Activated CD4-positive, CD25-positive, alpha-beta regulatory T cell treated with anti-CD3 and anti-CD28 coated beads, Interleukin-2, amount 50 U/mL, for 24 hours (primary cell): Measurements from ENCODE around the gene LRRC75B.
A peak's percentile ranks its signal among the peaks of the same experiment; 100 is the strongest.

Experiments
- ATAC-seq, 2 donors: fragments of 150-1000 bp; cut with Tn5 transposase; one replicate each; pipeline ENCODE4 v1.10.0; 2021; ENCODE audit warnings: mild to moderate bottlenecking in 1 of 2, moderate library complexity in 1 of 2

The LRRC75B gene

DNA sequence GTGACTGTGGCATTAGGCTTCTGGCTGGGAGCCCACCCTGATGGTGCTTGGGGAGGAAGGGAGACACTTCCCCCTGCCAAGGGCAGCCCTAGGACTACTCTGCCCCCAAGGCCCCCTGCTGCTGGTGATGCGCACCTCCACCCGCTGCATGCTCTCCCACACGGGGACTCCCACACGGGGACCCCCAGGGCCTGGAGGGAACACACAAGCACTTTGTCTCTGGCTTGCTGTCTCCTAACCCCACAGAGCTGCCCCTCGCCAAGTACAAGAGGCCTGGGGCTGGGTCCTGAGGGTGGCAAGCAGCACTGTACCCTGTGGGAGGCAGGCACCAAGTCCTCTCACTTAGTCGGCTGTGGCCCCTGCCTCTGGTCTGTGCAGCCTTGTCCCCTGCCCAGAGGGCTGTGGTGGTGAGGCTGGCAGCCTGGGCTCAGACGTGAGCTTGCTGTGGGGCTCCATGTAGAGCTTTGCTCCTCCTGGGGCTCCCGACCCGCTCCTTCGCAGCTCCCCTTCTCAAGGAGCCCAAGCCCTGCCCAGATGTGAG is 7.9 kb downstream of the LRRC75B start:
- ATAC-seq: no peak

DNA sequence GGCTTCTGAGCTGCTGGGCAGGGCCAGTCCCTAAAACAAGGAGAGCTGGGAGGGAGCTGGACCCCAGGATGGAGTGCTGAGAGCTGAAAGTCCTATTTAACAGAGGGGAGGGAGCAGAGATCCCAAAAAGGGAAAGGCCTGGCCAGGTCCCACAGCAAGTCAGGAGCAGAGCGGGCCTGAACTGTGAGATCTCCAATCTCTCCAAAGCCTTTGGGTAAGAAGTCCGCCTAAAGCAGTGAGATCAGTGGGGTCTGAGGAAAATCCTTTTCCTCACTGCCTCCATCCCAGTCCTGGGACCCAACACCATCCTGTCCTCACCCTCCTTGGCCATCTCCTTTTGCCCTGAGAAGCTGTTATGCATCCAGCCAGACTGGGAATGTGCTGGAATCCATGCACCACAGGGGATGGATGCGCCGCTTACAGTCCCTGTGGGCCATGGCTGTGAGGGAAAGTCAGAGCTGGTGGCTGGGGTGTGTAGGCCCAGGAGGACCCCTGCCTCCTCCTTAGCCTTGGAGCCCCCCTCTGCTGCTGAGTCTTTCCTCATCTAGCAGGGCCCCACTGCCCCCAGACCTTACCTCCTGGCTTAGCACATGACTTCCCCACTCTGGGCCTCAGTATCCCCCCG is 8.6 kb downstream of the LRRC75B start:
- no peak for ATAC-seq

GRCh38 chr22:24583221-24584165 is 9.4 kb downstream of the LRRC75B start:
- no peak for ATAC-seq

DNA sequence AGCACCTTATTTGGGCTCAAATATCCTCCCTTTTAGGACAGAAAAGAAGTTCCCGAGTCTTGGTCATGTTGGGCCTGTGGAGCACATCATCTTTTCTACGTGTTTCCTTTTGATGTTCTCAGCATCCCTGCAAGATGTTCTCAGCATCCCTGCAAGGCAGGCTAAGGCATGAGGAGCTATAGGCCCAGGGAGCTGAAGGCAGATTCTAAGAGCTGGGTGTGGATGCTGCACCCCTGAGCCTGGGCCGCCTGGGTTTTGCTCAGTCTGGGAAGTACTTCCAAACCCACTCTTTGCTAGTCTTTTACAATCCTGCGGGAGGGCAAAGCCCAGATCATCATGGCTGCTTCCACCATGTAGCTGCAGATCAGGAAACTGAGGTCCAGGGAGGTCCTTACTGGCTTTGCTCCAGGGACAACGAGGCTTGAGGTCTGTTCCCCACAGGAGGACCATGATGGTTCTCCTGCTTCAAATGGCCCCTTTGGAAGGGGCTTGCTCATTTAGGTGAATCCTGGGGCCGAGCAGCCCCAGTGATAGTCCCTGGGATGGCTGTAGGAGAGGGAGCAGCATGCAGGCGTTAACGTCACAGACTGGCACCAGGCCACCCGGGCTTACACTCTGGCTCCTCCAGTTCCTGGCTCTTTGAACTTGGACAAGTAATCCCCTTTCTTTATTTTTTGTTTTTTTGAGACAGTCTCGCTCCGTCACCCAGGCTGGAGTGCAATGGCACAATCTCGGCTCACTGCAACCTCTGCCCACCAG is 10.6 kb downstream of the LRRC75B start:
- no peak for ATAC-seq

GRCh38 chr22:24580276-24580675 is 12.6 kb downstream of the LRRC75B start:
- no peak for ATAC-seq

GRCh38 chr22:24579258-24579601 is 13.6 kb downstream of the LRRC75B start:
- ATAC-seq: no peak

GRCh38 chr22:24578355-24579257 is 14.3 kb downstream of the LRRC75B start:
- no peak for ATAC-seq

- ATAC-seq: no peak
These were observed 16.1 kb downstream of the LRRC75B start for GRCh38 chr22:24576778-24577177.

GRCh38 chr22:24571266-24571665 is 21.6 kb downstream of the LRRC75B start:
- ATAC-seq: no peak

- no peak for ATAC-seq
These were observed 25.2 kb downstream of the LRRC75B start for GRCh38 chr22:24567668-24568067.

DNA sequence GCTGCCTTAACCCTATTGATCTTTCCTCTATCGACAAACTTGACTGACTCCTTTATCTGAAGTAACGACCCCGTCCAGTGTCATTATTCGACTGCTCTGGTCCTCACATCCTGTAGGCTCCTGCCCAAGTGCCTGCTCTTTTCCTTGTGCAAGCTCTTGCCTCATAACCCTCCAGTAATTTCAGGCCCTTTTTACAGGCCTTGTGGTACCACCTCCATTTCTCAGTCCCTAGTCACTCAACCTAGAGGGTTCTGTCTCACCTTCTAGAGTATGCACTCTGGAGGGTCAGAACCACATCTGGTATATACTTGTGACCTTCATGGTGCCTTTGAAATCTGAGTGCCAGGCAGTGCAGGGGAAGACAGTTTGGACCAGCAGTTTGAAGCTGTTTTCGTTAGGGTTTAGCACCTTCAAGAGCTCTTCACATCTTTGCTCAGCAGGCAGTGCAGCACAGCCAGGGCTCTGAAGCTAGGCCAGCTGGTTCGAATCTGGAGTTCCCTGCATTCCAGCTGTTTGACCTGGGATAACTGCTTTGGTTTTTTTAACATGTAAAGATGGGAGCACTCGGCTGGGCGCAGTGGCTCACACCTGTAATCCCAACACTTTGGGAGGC is 25.9 kb downstream of the LRRC75B start:
- no peak for ATAC-seq

DNA sequence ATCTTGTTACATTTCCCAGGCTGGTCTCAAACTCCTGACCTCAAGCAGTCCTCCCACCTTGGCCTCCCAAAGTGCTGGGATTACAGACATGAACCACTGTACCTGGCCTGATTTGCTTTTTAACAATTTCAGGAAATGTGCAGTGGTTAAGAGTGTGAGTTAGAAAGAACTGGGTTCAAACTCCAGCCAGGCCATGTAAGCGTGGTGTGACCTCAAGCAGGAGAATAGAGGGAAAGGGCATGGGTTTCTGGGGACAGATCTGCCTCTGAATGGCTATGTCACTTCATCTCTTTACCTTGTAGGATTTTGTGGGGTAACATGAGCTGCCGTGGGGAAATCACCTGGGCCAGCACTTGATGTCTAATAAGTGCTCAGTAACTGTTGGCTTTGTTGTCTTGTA is 27.8 kb downstream of the LRRC75B start:
- ATAC-seq: no peak

- ATAC-seq: no peak
These were observed 28.4 kb downstream of the LRRC75B start for GRCh38 chr22:24564376-24565058.

DNA sequence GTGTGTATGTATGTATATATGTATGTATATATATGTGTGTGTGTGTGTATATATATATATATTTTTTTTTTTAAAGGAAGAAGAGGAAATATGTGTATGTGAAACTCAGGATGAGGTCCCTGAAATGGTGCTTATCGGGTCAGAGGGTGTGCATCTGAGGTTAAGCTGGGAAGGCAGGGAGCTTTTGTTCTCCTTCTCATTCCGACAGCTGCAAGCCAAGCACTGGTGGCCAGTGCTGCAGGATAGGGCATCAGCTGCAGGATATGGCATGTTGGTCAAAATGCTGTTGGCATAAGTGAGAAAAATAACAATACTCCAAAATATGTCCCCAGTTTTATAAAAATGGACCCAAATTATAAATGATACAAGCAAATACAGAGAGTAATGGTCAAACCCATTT is 29.6 kb downstream of the LRRC75B start:
- ATAC-seq: no peak

GRCh38 chr22:24559471-24559870 is 33.4 kb downstream of the LRRC75B start:
- no peak for ATAC-seq

GRCh38 chr22:24555165-24556039 is 37.5 kb downstream of the LRRC75B start, which contains the start of gene SNRPD3:
Gene SNRPD3, plus strand, starts transcription at chr22:24555999. Its CDS starts 1,676 bp downstream, at chr22:24557675.
- peak; percentile 80 to 85 for ATAC-seq

DNA sequence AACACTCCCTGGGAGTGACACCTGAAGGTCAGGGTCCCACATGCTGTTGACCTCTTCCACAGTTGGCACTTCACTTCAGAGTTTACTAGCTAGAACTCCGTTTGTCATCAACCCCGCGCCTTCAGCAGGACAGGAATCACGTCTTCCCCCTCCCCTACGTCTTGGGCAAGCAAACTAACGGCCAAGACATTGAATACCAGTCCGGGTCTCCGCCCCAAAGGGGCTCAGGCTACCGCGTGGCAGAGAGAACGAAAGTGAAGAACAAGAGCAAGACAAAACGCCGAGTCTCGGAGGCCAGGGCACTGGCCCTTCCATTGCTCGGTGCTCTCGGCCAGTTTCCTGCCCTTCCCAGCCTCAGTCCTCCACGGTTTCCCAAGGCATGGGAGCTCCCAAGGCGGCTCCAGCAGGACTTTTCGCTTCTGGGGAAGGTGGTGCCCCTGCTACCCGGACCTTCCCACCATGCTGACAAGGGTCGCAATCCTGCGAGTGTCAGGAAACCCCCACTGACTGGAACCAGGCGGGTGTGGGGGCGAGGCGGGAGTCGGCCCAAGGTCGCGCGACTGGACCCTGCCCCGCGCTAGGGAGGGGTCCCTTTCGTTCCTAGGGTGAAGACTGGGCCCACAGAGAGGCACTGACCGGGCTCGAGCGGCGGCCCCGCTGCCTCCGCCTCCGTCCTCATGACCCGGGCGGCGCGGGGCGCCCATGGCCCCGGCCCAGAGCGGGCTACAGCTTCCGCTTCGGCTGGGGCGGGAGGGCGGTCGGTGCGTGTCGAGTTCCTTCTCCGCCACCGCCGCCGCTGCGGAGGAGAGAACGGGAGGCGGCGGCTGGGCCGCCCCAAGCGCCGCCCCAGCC is 38.3 kb downstream of the LRRC75B start, which contains the start of gene GUCD1:
GUCD1 (minus strand) TSS at position 826 of the 852 bp plus-strand sequence; CDS start at position 679, 147 bp downstream.
- ATAC-seq: no peak

DNA sequence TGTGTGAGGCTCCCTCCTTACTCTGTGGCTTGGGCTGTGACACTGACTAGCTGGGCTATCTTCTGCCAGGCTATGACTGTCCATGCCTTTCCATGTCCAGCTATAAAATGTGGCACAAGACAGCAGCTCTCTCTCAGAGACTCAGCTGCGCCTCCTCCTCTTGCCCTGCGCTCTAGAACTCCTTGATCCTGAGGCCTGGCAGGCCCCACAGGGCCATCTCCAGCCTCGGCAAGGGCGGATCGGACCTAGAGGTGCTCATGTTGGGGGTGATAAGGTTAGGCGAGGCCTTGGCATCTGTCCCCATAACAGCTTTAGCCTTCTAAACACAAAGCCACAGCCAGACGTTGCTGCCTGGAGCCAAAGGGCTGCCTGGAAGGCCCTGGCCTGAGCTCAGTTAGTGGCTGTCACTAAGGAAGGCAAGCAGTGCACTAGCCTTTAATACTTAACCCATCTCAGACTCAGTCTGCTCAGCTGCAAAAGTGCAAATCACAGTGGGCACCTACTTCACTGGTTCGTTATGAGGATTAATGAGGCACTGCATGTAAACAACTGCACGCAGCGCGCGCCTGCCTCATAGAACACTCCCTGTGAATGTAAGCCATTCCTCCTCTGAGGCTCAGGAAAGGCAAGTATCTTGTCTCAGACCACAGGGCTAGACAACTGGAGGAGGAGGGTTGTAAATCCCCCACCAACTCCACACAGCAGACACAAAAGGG is 39.1 kb downstream of the LRRC75B start:
- no peak for ATAC-seq
